ENCODE measurements around the gene TMBIM4. TPM values are rescaled to one million over a fixed set of nuclear protein-coding genes. Genes with fewer than 3 reads are reported as not detected.

The TMBIM4 gene
- total and polyA plus RNA-seq, 2 donors (not counting 3 experiments of a cell fraction or from before 2014, with no cell fraction given) = 74.1 to 370 TPM

GRCh38 chr12:66189889-66190288 lies 20.1 kb upstream of the TMBIM4 start:
- dilution Hi-C loops (cut with MboI; ENCODE audit: extremely low pct_ligation_motif_present, low sequenced_read_pairs) = no loop called here

More at GRCh38 chr12:66189889-66190288, 20.1 kb upstream of the TMBIM4 start:
- no peaks in the 10 kb centered on the region for H4K20me1 ChIP-seq (replicated peaks; ENCODE audit: control insufficient read depth, extremely low read depth, insufficient read depth, low read length)
- no peaks in the 10 kb centered on the region for H3K27me3 ChIP-seq (ENCODE audit: control insufficient read depth in 2 of 2, insufficient read depth in 2 of 2, low read length in 2 of 2)
- H3K4me3 ChIP-seq (replicated peaks in 1 of 3; ENCODE audit: insufficient read depth in 1 of 3, low read depth in 1 of 3, low read length in 3 of 3) = peak overlapping the region; percentile 44 to 82 (median 69)
- peaks cover 20% of the 10 kb centered on the region for H3K4me1 ChIP-seq (ENCODE audit: control insufficient read depth, extremely low read depth, insufficient read depth, low read length)
- no peak overlapping the region for H2AFZ ChIP-seq (ENCODE audit: low read depth, low read length)
- DNase-seq (ENCODE audit: low read depth, low spot score) = peak; percentile 24
- H3K79me2 ChIP-seq (ENCODE audit: control insufficient read depth, insufficient read depth, low read length) = no peaks in the 10 kb centered on the region
- H3K4me2 ChIP-seq (ENCODE audit: insufficient read depth, low read length) = peak overlapping the region; percentile 94
- intact Hi-C loops (cut with micrococcal nuclease) = loop anchor here (1.0 kb wide), 1 partner anchor 21 kb away; the partner anchor contains the start of gene TMBIM4
- H3K9me3 ChIP-seq (replicated peaks; ENCODE audit: control insufficient read depth, insufficient read depth, low read length) = no peaks in the 10 kb centered on the region
- CTCF ChIA-PET = interaction anchor here (1.0 to 2.7 kb wide), 5 partner anchors 12 to 82 kb away, joined by 3 to 12 read pairs (median 4); no protein-coding TSS in a partner anchor
- H3K36me3 ChIP-seq (ENCODE audit: control insufficient read depth in 2 of 2, extremely low read depth in 1 of 2, insufficient read depth in 2 of 2, low read length in 2 of 2) = no peaks in the 10 kb centered on the region
- H3K9me1 ChIP-seq (replicated peaks; ENCODE audit: control insufficient read depth, extremely low read depth, insufficient read depth, low read length) = no peaks in the 10 kb centered on the region
- no peak for FAIRE-seq
- TF ChIP-seq MAX (IDR thresholded peaks at IDR 0.05; ENCODE audit: insufficient read depth, insufficient read length) (no peak), POLR2AphosphoS5 (IDR thresholded peaks at IDR 0.05; ENCODE audit: insufficient read depth, low read depth, low read length) (no peak), MYC (IDR thresholded peaks at IDR 0.05; ENCODE audit: low read depth, low read length) (no peak), CTCF (IDR thresholded peaks at IDR 0.05; ENCODE audit: extremely low read depth in 1 of 2, insufficient read depth in 1 of 2, low read depth in 1 of 2, low read length in 2 of 2) (no peak), EZH2 (IDR thresholded peaks at IDR 0.05; ENCODE audit: borderline replicate concordance, low read depth, low read length, severe bottlenecking) (no peak), GATA2 (IDR thresholded peaks at IDR 0.05; ENCODE audit: insufficient read depth, insufficient read length, low read depth, low read length) (no peak), JUN (IDR thresholded peaks at IDR 0.05; ENCODE audit: borderline replicate concordance, insufficient read depth, insufficient read length, low read depth) (no peak), FOS (IDR thresholded peaks at IDR 0.05; ENCODE audit: borderline replicate concordance, insufficient read depth, low read length) (no peak), POLR2A (IDR thresholded peaks at IDR 0.05; ENCODE audit: low read depth, low read length) (no peak)
- TSS peak; percentile 40 for BruUV-seq (replicated peaks)
- no peak overlapping the region for H3K27ac ChIP-seq (ENCODE audit: insufficient read depth, low read depth, low read length)
- POLR2A ChIA-PET = no interaction called here
- H3K9ac ChIP-seq (replicated peaks; ENCODE audit: extremely low read depth, insufficient read depth, low read length) = peak overlapping the region; percentile 57
